OCI-LY7 (cell line): ENCODE results near the gene MESP1. TPM values are rescaled to one million over a fixed set of nuclear protein-coding genes. Genes with fewer than 3 reads are reported as not detected.

Source experiments
- BruUV-seq: library from RNA; stranded (reverse); fragments of 400-500 nt; replicated peaks from 2 replicates; lab custom pipeline; 2021; lab: Mats Ljungman, UMichigan
- CTCF ChIA-PET: fragments of 300-600 bp; sonication (Branson Sonifier 250); formaldehyde crosslinking; loops from one replicate; lab custom pipeline; 2022; ENCODE audit warnings: antibody characterized with exemption; ENCODE audit not compliant: unreplicated experiment; lab: Charles Lee
- POLR2A ChIA-PET: fragments of 300-600 bp; sonication (Branson Sonifier 250); formaldehyde crosslinking; loops from one replicate; lab custom pipeline; 2022; ENCODE audit warnings: antibody characterized with exemption; lab: Charles Lee
- DNase-seq: peaks from one replicate; pipeline ENCODE4 v3.0.0-alpha.2; 2015; ENCODE audit warnings: low spot score
- H2AFZ ChIP-seq: fragments of 200-600 bp; sonication (generic), shearing (Covaris generic); 2 replicates; pipeline ENCODE4 v1.6.1; 2014; ENCODE audit warnings: mild to moderate bottlenecking, antibody characterized with exemption, low read length, moderate library complexity
- H3K27ac ChIP-seq: fragments of 200-600 bp; sonication (generic); 2 replicates; pipeline ENCODE4 v1.5.1; 2014; ENCODE audit warnings: mixed run types, low read depth, mild to moderate bottlenecking, moderate library complexity, low read length, inconsistent platforms; ENCODE audit not compliant: poor library complexity, severe bottlenecking
- H3K36me3 ChIP-seq: fragments of 200-600 bp; sonication (generic); 2 replicates; pipeline ENCODE4 v1.6.1; 2014; ENCODE audit warnings: mild to moderate bottlenecking, antibody characterized with exemption, low read length, moderate library complexity, mixed read lengths; ENCODE audit not compliant: insufficient read depth
- H3K4me1 ChIP-seq: fragments of 200-600 bp; sonication (generic); 2 replicates; pipeline ENCODE4 v1.5.1; 2014; ENCODE audit warnings: mild to moderate bottlenecking, low read length; ENCODE audit not compliant: insufficient read depth, poor library complexity, severe bottlenecking
- H3K4me2 ChIP-seq: fragments of 200-600 bp; sonication (generic); 2 replicates; pipeline ENCODE4 v1.6.1; 2014; ENCODE audit warnings: mild to moderate bottlenecking, low read length
- H3K4me3 ChIP-seq: fragments of 200-600 bp; sonication (generic); 2 replicates; pipeline ENCODE4 v1.5.1; 2014; ENCODE audit warnings: mild to moderate bottlenecking, low read depth, low read length; ENCODE audit not compliant: poor library complexity, severe bottlenecking
- H3K79me2 ChIP-seq: fragments of 200-600 bp; sonication (generic); 2 replicates; pipeline ENCODE4 v1.6.1; 2016; ENCODE audit warnings: low read depth, mild to moderate bottlenecking, low read length, moderate library complexity, mixed read lengths; ENCODE audit not compliant: insufficient read depth
- H3K9me2 ChIP-seq: fragments of 200-600 bp; sonication (generic); 2 replicates; pipeline ENCODE4 v1.6.1; 2016; ENCODE audit warnings: mild to moderate bottlenecking, low read length, mixed read lengths; ENCODE audit not compliant: insufficient read depth
- H3K9me3 ChIP-seq: fragments of 200-600 bp; sonication (generic); 2 replicates; pipeline ENCODE4 v1.6.1; 2014; ENCODE audit warnings: mild to moderate bottlenecking, mixed run types, low read length, mixed read lengths
- H4K20me1 ChIP-seq: fragments of 200-600 bp; sonication (generic); 2 replicates; pipeline ENCODE4 v1.6.1; 2014; ENCODE audit warnings: mild to moderate bottlenecking, antibody characterized with exemption, low read length, moderate library complexity, mixed read lengths; ENCODE audit not compliant: insufficient read depth
- CTCF ChIP-seq: fragments of 200-600 bp; sonication (generic); conservative IDR thresholded peaks from 2 replicates; pipeline ENCODE4 v1.5.1; 2014; ENCODE audit warnings: mild to moderate bottlenecking, antibody characterized with exemption, low read length, moderate library complexity, mixed read lengths
- EZH2phosphoT487 ChIP-seq: fragments of 200-600 bp; sonication (generic); IDR thresholded peaks from 2 replicates; pipeline ENCODE4 v1.6.1; 2018; ENCODE audit warnings: low read depth, borderline replicate concordance, mild to moderate bottlenecking, mixed run types, antibody characterized with exemption, low read length, moderate library complexity, mixed read lengths
- intact Hi-C: fragments of 100-400 bp; cut with micrococcal nuclease; formaldehyde crosslinking; loops from one replicate; pipeline ENCODE4 v1.10.0; 2022; ENCODE audit not compliant: unreplicated experiment
- total RNA-seq, 2 experiments: library from RNA; depleted of rRNA in 1 of 2; stranded (reverse); fragments of >200 nt in 1 of 2; shearing (Covaris generic) in 1 of 2; gene quantifications; 2 replicates each; pipeline ENCODE4 v1.2.3, GENCODE V29; 2014 to 2022

MESP1 gene
- total RNA-seq, 2 experiments from 2014 or later, result 3.5 TPM; not detected in 1

GRCh38 chr15:89747708-89748682, 3.1 kb downstream of the MESP1 start:
- Histone ChIP-seq H3K79me2 (no peaks in the 10 kb centered on the region), H3K4me2 (no peak overlapping the region), H3K4me3 (no peak overlapping the region), H3K4me1 (peaks cover 7% of the 10 kb centered on the region), H4K20me1 (no peaks in the 10 kb centered on the region), H2AFZ (no peak overlapping the region), H3K27ac (no peak overlapping the region), H3K36me3 (no peaks in the 10 kb centered on the region), H3K9me3 (no peaks in the 10 kb centered on the region), H3K9me2 (no peaks in the 10 kb centered on the region)
- no TSS peak for BruUV-seq
- CTCF ChIA-PET, result interaction anchor here (0.6 kb wide), 2 partner anchors 12 to 23 kb away, joined by 3 to 7 read pairs; no protein-coding TSS in a partner anchor
- POLR2A ChIA-PET, result interaction anchor here (0.6 kb wide), 1 partner anchor 301 kb away, joined by 3 read pairs; no protein-coding TSS in a partner anchor
- intact Hi-C loops, result no loop called here
- TF ChIP-seq EZH2phosphoT487, result no peak
- TF ChIP-seq CTCF, result no peak
- DNase-seq, result no peak

GRCh38 chr15:89746386-89746780, 4.7 kb downstream of the MESP1 start:
- intact Hi-C loops, result no loop called here
- no peak overlapping the region for H3K4me3 ChIP-seq
- peaks cover 5% of the 10 kb centered on the region for H3K4me1 ChIP-seq
- DNase-seq, result no peak
- H3K9me3 ChIP-seq, result no peaks in the 10 kb centered on the region
- POLR2A ChIA-PET, result no interaction called here
- H3K36me3 ChIP-seq, result no peaks in the 10 kb centered on the region
- no peaks in the 10 kb centered on the region for H3K79me2 ChIP-seq
- no TSS peak for BruUV-seq
- no peaks in the 10 kb centered on the region for H4K20me1 ChIP-seq
- no peak overlapping the region for H2AFZ ChIP-seq
- CTCF ChIA-PET, result no interaction called here
- no peak overlapping the region for H3K27ac ChIP-seq
- no peaks in the 10 kb centered on the region for H3K9me2 ChIP-seq
- no peak overlapping the region for H3K4me2 ChIP-seq
- TF ChIP-seq CTCF, result no peak
- no peak for TF ChIP-seq EZH2phosphoT487

- Histone ChIP-seq H3K36me3 (no peaks in the 10 kb centered on the region), H2AFZ (no peak overlapping the region), H4K20me1 (no peaks in the 10 kb centered on the region), H3K79me2 (no peaks in the 10 kb centered on the region), H3K4me2 (no peak overlapping the region), H3K27ac (no peak overlapping the region), H3K4me1 (no peaks in the 10 kb centered on the region), H3K9me2 (no peaks in the 10 kb centered on the region), H3K9me3 (no peaks in the 10 kb centered on the region), H3K4me3 (no peak overlapping the region)
- no TSS peak for BruUV-seq
- CTCF ChIA-PET, result no interaction called here
- no peak for DNase-seq
- no peak for TF ChIP-seq CTCF
- TF ChIP-seq EZH2phosphoT487, result no peak
- intact Hi-C loops, result no loop called here
- POLR2A ChIA-PET, result no interaction called here
Observed at GRCh38 chr15:89745768-89746167, 5.3 kb downstream of the MESP1 start.
